ENCODE results near the gene CREBL2. TPM values are rescaled to one million over a fixed set of nuclear protein-coding genes. Genes with fewer than 3 reads are reported as not detected.
"Not testable (repeated sequence)": the region's sequence is repeated elsewhere in the genome, so short reads cannot be mapped to it uniquely, and the experiment has no call there.

The CREBL2 gene
- total RNA-seq, 2 donors from 2014 or later, result 41.7 to 44.6 TPM

- no peak for TF ChIP-seq CTCF (IDR thresholded peaks at IDR 0.05)
- H3K4me1 ChIP-seq (ENCODE audit: control insufficient read depth in 1 of 2, low read depth in 2 of 2), result no peaks in the 10 kb centered on the region
- peaks cover 11% of the 10 kb centered on the region for H3K9me3 ChIP-seq
- no peaks in the 10 kb centered on the region for H3K27me3 ChIP-seq (replicated peaks; ENCODE audit: insufficient read depth)
- H3K4me3 ChIP-seq, result no peak overlapping the region
- no peak overlapping the region for H3K27ac ChIP-seq
- no peak for ATAC-seq (ENCODE audit: insufficient number of reproducible peaks, low FRiP score, low read depth)
- no peak for DNase-seq (ENCODE audit: low spot score)
- H3K36me3 ChIP-seq, result peaks cover 43% of the 10 kb centered on the region
Measured at GRCh38 chr12:12642916-12643315, 31.2 kb downstream of the CREBL2 start.

- no peak overlapping the region for H3K4me3 ChIP-seq
- H3K9me3 ChIP-seq, result peaks cover 20% of the 10 kb centered on the region
- no peaks in the 10 kb centered on the region for H3K27me3 ChIP-seq (replicated peaks; ENCODE audit: insufficient read depth)
- peak; percentile 45 for TF ChIP-seq CTCF (IDR thresholded peaks at IDR 0.05)
- no peak overlapping the region for H3K27ac ChIP-seq
- peaks cover 21% of the 10 kb centered on the region for H3K36me3 ChIP-seq
- ATAC-seq (ENCODE audit: insufficient number of reproducible peaks, low FRiP score, low read depth) (peak; percentile 46), DNase-seq (ENCODE audit: low spot score) (no peak)
- H3K4me1 ChIP-seq (ENCODE audit: control insufficient read depth in 1 of 2, low read depth in 2 of 2), result no peaks in the 10 kb centered on the region
Measured at GRCh38 chr12:12645485-12645884, 33.8 kb downstream of the CREBL2 start.

GRCh38 chr12:12645968-12646367 is 34.3 kb downstream of the CREBL2 start:
- peaks cover 21% of the 10 kb centered on the region for H3K36me3 ChIP-seq
- peak; percentile 37 for ATAC-seq (ENCODE audit: insufficient number of reproducible peaks, low FRiP score, low read depth)
- peaks cover 20% of the 10 kb centered on the region for H3K9me3 ChIP-seq
- H3K27me3 ChIP-seq (replicated peaks; ENCODE audit: insufficient read depth); H3K4me3 ChIP-seq; DNase-seq (ENCODE audit: low spot score); H3K27ac ChIP-seq; H3K4me1 ChIP-seq (ENCODE audit: control insufficient read depth in 1 of 2, low read depth in 2 of 2): not testable (repeated sequence)

- H3K4me3 ChIP-seq, result no peak overlapping the region
- peaks cover 19% of the 10 kb centered on the region for H3K36me3 ChIP-seq
- no peak for ATAC-seq (ENCODE audit: insufficient number of reproducible peaks, low FRiP score, low read depth)
- H3K9me3 ChIP-seq, result peaks cover 20% of the 10 kb centered on the region
- no peak overlapping the region for H3K27ac ChIP-seq
- H3K27me3 ChIP-seq (replicated peaks; ENCODE audit: insufficient read depth), result no peaks in the 10 kb centered on the region
- no peaks in the 10 kb centered on the region for H3K4me1 ChIP-seq (ENCODE audit: control insufficient read depth in 1 of 2, low read depth in 2 of 2)
- DNase-seq (ENCODE audit: low spot score), result no peak
- no peak for TF ChIP-seq CTCF (IDR thresholded peaks at IDR 0.05)
Measured at GRCh38 chr12:12646483-12647072, 34.9 kb downstream of the CREBL2 start.

GRCh38 chr12:12648284-12648683 is 36.6 kb downstream of the CREBL2 start:
- H3K27me3 ChIP-seq (replicated peaks; ENCODE audit: insufficient read depth), result no peaks in the 10 kb centered on the region
- DNase-seq (ENCODE audit: low spot score) (no peak), ATAC-seq (ENCODE audit: insufficient number of reproducible peaks, low FRiP score, low read depth) (no peak)
- peaks cover 3% of the 10 kb centered on the region for H3K36me3 ChIP-seq
- H3K4me1 ChIP-seq (ENCODE audit: control insufficient read depth in 1 of 2, low read depth in 2 of 2), result no peaks in the 10 kb centered on the region
- H3K27ac ChIP-seq, result no peak overlapping the region
- no peak overlapping the region for H3K4me3 ChIP-seq
- no peak for TF ChIP-seq CTCF (IDR thresholded peaks at IDR 0.05)
- H3K9me3 ChIP-seq, result peaks cover 20% of the 10 kb centered on the region

All from thoracic aorta (tissue), 2 donors.